Activated CD4-positive, alpha-beta T cell treated with anti-CD3 and anti-CD28 coated beads, Interleukin-2, amount 10 ng/mL, durations not matched to agents 7 days and 5 days (primary cell): ENCODE results near the gene PRRG3. TPM values are rescaled to one million over a fixed set of nuclear protein-coding genes. Genes with fewer than 3 reads are reported as not detected.
A peak's percentile ranks its signal among the peaks of the same experiment; 100 is the strongest.
"Not testable (repeated sequence)": the region's sequence is repeated elsewhere in the genome, so short reads cannot be mapped to it uniquely, and the experiment has no call there.

Experiments
- CTCF ChIA-PET: fragments of 350-600 bp; sonication (Branson Sonifier 250); formaldehyde crosslinking; loops from one replicate; lab custom pipeline; 2021; ENCODE audit warnings: antibody characterized with exemption; lab: Charles Lee
- POLR2A ChIA-PET: fragments of 350-600 bp; sonication (Branson Sonifier 250); formaldehyde crosslinking; loops from one replicate; lab custom pipeline; 2021; ENCODE audit warnings: antibody characterized with exemption; lab: Charles Lee
- DNase-seq: peaks from one replicate; pipeline ENCODE4 v3.0.0-alpha.2; 2020
- H3K27ac Mint-ChIP-seq: one replicate; pipeline ENCODE4 v1.8.0; 2021; ENCODE audit warnings: mild to moderate bottlenecking, moderate library complexity, mixed read lengths
- H3K27me3 Mint-ChIP-seq: one replicate; pipeline ENCODE4 v1.8.0; 2021; ENCODE audit warnings: mixed read lengths
- H3K36me3 Mint-ChIP-seq: one replicate; pipeline ENCODE4 v1.8.0; 2021; ENCODE audit warnings: low read depth, mixed read lengths
- H3K4me1 Mint-ChIP-seq: one replicate; pipeline ENCODE4 v1.8.0; 2021; ENCODE audit warnings: mixed read lengths
- H3K4me3 Mint-ChIP-seq: one replicate; pipeline ENCODE4 v1.8.0; 2021; ENCODE audit warnings: mild to moderate bottlenecking, moderate library complexity, mixed read lengths
- H3K9me3 Mint-ChIP-seq: one replicate; pipeline ENCODE4 v1.8.0; 2021; ENCODE audit warnings: mixed read lengths
- total RNA-seq, 2 experiments: library from RNA; stranded (reverse); gene quantifications; one replicate each; pipeline ENCODE4 v1.2.3, GENCODE V29; 2021

PRRG3 gene
- not detected for total RNA-seq

GRCh38 chrX:151694661-151695582, at the start of gene PRRG3:
Gene PRRG3, plus strand, starts transcription at chrX:151695458. Its CDS starts 3,357 bp downstream, at chrX:151698815.
- H3K36me3 Mint-ChIP-seq = no peaks in the 10 kb centered on the region
- H3K27me3 Mint-ChIP-seq = peaks cover 18% of the 10 kb centered on the region
- no peaks in the 10 kb centered on the region for H3K4me1 Mint-ChIP-seq
- no peaks in the 10 kb centered on the region for H3K9me3 Mint-ChIP-seq
- CTCF ChIA-PET = no interaction called here
- H3K4me3 Mint-ChIP-seq = no peak within 1 kb of the TSS
- no peak within 1 kb of the TSS for H3K27ac Mint-ChIP-seq
- no peak for DNase-seq
- POLR2A ChIA-PET = no interaction called here

DNA sequence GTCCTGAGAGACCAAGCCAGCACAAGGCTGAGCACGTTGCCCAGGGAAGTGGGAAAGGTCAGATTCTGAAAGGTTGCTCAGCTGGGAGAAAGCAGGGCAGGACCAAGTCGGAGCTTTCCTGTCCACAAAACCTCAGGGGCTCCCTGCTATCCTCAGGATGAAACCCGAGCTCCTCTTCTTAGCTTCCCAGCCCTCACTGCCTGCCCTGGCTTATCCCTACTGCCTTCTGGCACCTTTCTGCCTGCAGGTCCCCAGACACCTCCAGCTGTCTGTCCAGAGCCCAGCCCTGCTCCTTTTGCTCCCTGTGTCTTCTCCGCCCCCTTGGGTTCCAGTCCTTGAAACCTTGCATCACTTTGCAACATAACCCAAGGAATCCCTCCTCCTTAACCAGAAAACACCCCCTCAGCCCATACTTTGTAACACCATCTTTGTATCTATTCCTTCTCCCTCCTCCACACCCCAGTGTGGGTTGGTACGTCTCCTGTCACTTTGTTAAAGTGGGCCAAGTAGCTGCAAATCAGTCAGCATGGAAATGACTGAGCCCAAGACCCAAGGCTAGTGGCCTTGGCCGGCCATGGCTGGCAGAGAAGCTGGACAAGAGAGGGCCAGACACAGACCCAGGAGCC, 20.0 kb upstream of the PRRG3 start:
- Mint-ChIP-seq H3K36me3 (no peaks in the 10 kb centered on the region), H3K27me3 (no peaks in the 10 kb centered on the region), H3K4me1 (no peaks in the 10 kb centered on the region), H3K9me3 (no peaks in the 10 kb centered on the region), H3K4me3 (no peak overlapping the region), H3K27ac (no peak overlapping the region)
- DNase-seq = no peak
- CTCF ChIA-PET = interaction anchor here (1.5 kb wide), 1 partner anchor 10 kb away, joined by 3 read pairs; no protein-coding TSS in a partner anchor
- POLR2A ChIA-PET = no interaction called here

DNA sequence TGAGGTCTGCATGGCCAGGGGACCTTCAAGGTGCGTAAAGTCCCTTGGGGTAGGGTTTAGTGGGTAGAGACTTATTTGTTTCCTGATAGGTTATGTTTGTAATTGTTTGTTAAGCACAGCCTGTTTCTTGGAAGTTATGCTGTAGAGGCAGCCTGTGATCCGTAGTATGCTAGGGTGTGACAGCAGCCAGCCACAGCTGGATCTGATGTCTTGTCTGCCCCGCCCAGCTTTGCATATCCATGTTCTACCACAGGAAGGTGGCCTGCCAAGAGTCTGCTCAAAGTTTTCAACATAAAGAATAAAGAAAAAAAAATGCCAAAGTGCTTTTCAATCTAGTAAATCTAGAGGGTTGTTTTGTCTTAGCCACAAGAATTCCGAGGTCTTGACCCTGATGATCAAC, 19.1 kb upstream of the PRRG3 start:
- DNase-seq = no peak
- Mint-ChIP-seq H3K27ac (no peak overlapping the region), H3K27me3 (no peaks in the 10 kb centered on the region), H3K4me3 (no peak overlapping the region), H3K9me3 (no peaks in the 10 kb centered on the region), H3K36me3 (no peaks in the 10 kb centered on the region), H3K4me1 (no peaks in the 10 kb centered on the region)
- ChIA-PET POLR2A (no interaction called here), CTCF (no interaction called here)

DNA sequence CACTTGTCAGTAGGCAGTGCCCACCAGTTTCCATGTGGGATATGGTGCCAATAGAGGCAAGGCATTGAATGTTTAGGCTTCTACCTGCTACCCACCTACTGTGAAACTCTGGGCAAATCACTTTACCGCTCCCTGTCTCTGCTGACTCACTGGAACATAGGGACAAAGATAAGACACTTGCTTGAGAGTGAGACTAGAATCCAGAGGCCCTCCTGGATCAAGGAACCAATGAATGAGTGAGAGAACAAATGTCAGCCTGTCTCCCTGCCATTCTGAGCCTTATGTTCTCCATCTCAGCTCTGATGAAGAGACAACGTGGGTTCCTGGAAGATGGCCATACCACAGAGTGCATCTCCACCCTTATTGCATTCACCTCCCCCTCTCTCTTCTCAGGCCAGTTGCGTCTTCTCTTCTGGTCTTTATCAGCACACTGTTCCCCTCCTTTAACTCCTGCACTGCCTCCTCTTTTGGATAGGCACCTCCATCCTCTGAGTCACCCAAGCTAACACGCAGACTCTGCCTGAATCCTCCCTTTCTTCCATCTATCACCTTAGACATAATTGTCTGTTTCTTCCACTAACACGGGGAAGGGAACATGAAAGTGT, 15.4 kb upstream of the PRRG3 start:
- ChIA-PET CTCF (no interaction called here), POLR2A (no interaction called here)
- no peak for DNase-seq
- Mint-ChIP-seq H3K9me3 (no peaks in the 10 kb centered on the region), H3K4me3 (no peak overlapping the region), H3K4me1 (peaks cover 7% of the 10 kb centered on the region), H3K27ac (no peak overlapping the region), H3K27me3 (peaks cover 13% of the 10 kb centered on the region), H3K36me3 (no peaks in the 10 kb centered on the region)

- no peak overlapping the region for H3K4me3 Mint-ChIP-seq
- H3K36me3 Mint-ChIP-seq = no peaks in the 10 kb centered on the region
- POLR2A ChIA-PET = no interaction called here
- peak; percentile 49 for DNase-seq
- peaks cover 7% of the 10 kb centered on the region for H3K4me1 Mint-ChIP-seq
- no peaks in the 10 kb centered on the region for H3K9me3 Mint-ChIP-seq
- no peak overlapping the region for H3K27ac Mint-ChIP-seq
- CTCF ChIA-PET = no interaction called here
- peaks cover 15% of the 10 kb centered on the region for H3K27me3 Mint-ChIP-seq
Observed at GRCh38 chrX:151680805-151681204, 14.5 kb upstream of the PRRG3 start.

GRCh38 chrX:151687635-151688034, 7.6 kb upstream of the PRRG3 start:
- no peaks in the 10 kb centered on the region for H3K9me3 Mint-ChIP-seq
- H3K4me3 Mint-ChIP-seq = no peak overlapping the region
- ChIA-PET POLR2A (no interaction called here), CTCF (no interaction called here)
- H3K27ac Mint-ChIP-seq = no peak overlapping the region
- DNase-seq = no peak
- peaks cover 7% of the 10 kb centered on the region for H3K4me1 Mint-ChIP-seq
- peaks cover 11% of the 10 kb centered on the region for H3K27me3 Mint-ChIP-seq
- H3K36me3 Mint-ChIP-seq = no peaks in the 10 kb centered on the region

- Mint-ChIP-seq H3K27ac (no peak overlapping the region), H3K4me3 (no peak overlapping the region), H3K27me3 (peaks cover 10% of the 10 kb centered on the region), H3K4me1 (no peaks in the 10 kb centered on the region), H3K9me3 (no peaks in the 10 kb centered on the region), H3K36me3 (no peaks in the 10 kb centered on the region)
- CTCF ChIA-PET = no interaction called here
- DNase-seq = no peak
- POLR2A ChIA-PET = no interaction called here
Observed at GRCh38 chrX:151688695-151689094, 6.6 kb upstream of the PRRG3 start.

DNA sequence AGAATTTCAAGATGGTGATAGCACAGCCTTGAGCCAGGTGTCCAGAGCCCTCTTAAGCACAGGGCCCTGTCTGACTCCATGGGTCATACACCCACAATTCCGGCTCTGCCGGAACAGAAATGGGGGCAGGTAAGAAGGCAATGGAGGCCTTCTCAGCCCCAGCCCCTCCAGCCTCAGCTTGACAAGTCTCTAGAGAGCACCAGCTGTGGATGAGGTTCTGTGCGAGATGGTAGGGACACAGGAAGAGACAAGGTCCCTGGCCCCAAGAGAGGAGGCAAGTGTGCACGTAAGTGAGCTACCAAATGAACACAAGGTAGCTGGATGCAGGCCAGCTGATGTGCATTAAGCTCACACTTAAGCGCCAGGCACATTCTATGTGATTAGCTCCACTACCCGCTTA, 2.4 kb upstream of the PRRG3 start:
- ChIA-PET CTCF (no interaction called here), POLR2A (no interaction called here)
- Mint-ChIP-seq H3K4me1 (no peaks in the 10 kb centered on the region), H3K36me3 (no peaks in the 10 kb centered on the region), H3K4me3 (no peak overlapping the region), H3K27me3 (peaks cover 18% of the 10 kb centered on the region), H3K9me3 (no peaks in the 10 kb centered on the region), H3K27ac (no peak overlapping the region)
- DNase-seq = no peak

DNA sequence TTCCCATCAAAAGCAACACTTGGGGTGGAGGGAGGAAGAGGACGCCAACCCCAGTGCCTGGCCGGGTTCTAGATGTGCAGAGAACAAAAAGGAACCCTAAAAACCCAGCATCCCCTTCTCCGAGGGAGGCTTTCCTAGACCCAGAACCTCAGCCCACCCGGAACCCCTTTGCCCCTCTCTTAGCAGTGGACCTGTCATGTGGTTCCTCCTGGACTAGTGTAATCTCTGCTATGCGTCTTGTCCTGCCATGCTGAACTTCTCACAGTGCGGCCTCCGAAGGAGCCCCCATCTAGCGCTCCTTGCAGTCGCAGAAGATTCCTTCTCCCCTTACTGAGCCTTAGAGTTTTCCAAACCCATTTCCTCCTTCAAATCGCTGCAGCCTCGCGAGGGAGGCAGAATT, 1.1 kb upstream of the PRRG3 start:
- ChIA-PET CTCF (no interaction called here), POLR2A (no interaction called here)
- DNase-seq = no peak

GRCh38 chrX:151695583-151696340, 504 bp downstream of the PRRG3 start:
- H3K9me3 Mint-ChIP-seq = no peaks in the 10 kb centered on the region
- H3K36me3 Mint-ChIP-seq = no peaks in the 10 kb centered on the region
- H3K27ac Mint-ChIP-seq = no peak overlapping the region
- no peak overlapping the region for H3K4me3 Mint-ChIP-seq
- no peak for DNase-seq
- ChIA-PET POLR2A (no interaction called here), CTCF (no interaction called here)
- no peaks in the 10 kb centered on the region for H3K4me1 Mint-ChIP-seq
- H3K27me3 Mint-ChIP-seq = peaks cover 18% of the 10 kb centered on the region

More for the DNA sequence above, 1.1 kb upstream of the PRRG3 start:
- Mint-ChIP-seq H3K27ac (no peak overlapping the region), H3K4me1 (no peaks in the 10 kb centered on the region), H3K36me3 (no peaks in the 10 kb centered on the region), H3K27me3 (peaks cover 18% of the 10 kb centered on the region), H3K4me3 (no peak overlapping the region), H3K9me3 (no peaks in the 10 kb centered on the region)

- DNase-seq, H3K36me3 Mint-ChIP-seq, H3K9me3 Mint-ChIP-seq, CTCF ChIA-PET, POLR2A ChIA-PET, H3K4me3 Mint-ChIP-seq, H3K27ac Mint-ChIP-seq, H3K4me1 Mint-ChIP-seq: not testable (repeated sequence)
- H3K27me3 Mint-ChIP-seq = peaks cover 18% of the 10 kb centered on the region
Observed at GRCh38 chrX:151697082-151697481, 1.8 kb downstream of the PRRG3 start.

DNA sequence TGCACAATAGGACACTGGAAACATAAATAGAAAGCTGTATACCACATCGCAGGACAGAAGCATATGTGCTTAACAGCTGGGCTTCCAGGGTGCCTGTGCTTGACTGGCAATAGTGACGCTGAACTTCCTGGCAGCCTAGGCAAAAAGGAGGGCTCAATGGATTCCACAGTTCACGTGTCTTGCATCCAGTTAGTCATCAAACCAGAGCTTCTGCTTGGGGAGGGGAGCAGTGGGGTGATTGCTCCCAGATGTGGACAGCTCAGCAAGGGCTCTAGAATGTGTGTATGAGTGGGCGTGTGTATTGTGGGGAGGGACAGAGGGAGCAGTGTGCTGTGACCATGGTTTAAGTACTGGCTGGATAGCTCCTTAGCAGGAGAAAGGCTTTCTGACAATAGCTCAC, 2.3 kb downstream of the PRRG3 start:
- POLR2A ChIA-PET = no interaction called here

More for the DNA sequence above, 2.3 kb downstream of the PRRG3 start:
- no peak for DNase-seq
- H3K9me3 Mint-ChIP-seq = no peaks in the 10 kb centered on the region
- no peak overlapping the region for H3K4me3 Mint-ChIP-seq
- no peaks in the 10 kb centered on the region for H3K36me3 Mint-ChIP-seq
- no peak overlapping the region for H3K27ac Mint-ChIP-seq
- H3K4me1 Mint-ChIP-seq = no peaks in the 10 kb centered on the region
- peaks cover 18% of the 10 kb centered on the region for H3K27me3 Mint-ChIP-seq
- CTCF ChIA-PET = interaction anchor here (0.7 kb wide), 1 partner anchor 13 kb away, joined by 3 read pairs; no protein-coding TSS in a partner anchor
